ENCODE results near the gene SLC39A13.

The SLC39A13 gene

DNA sequence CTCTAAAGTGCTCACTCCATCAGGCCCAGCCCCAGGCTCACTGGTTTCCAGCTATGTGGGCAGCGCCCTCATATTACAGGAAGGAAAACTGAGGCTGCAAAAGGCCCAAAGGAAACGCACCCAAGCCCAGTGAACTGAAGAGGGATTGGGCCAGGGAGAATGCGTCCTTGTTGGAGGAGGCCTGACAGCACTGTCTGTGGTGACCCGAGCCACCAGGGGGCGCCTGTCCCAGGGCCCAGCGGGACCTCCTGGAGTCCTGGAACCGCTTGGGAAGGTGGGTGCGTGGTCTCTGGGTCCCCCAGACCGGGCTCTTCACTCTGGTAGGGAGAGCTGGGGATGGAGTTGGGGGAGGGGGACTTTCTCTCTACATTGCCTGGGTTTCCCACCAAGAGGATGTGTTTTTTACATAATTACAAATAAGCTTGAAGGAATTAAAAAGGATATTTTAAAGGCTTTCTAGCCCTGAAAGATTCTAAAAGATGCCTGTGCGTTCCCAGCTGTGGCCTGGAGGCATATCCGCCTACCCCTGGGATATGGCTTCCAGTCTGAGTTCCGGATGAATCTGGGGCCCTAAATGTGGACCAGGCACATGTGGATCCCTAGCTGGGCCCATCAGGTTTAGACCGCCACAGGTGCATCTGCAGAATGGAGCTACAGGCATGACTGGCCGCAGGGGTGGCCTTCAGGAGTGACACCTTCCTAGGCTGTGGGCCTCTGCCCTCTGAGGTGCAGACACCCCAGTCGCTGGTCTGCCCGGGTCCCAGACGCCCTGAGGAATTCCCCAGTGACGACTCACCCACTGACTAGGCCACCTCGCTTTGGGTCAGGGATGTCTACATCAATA lies 34.3 kb upstream of the SLC39A13 start:
- no peak for TF ChIP-seq POLR2AphosphoS5 (IDR thresholded peaks at IDR 0.05; ENCODE audit: low read depth, low read length)

GRCh38 chr11:47374720-47375019 lies 33.7 kb upstream of the SLC39A13 start:
- no peak for TF ChIP-seq POLR2AphosphoS5 (IDR thresholded peaks at IDR 0.05; ENCODE audit: low read depth, low read length)
- no peak for TF ChIP-seq SIN3A (IDR thresholded peaks at IDR 0.05; ENCODE audit: borderline replicate concordance, insufficient read depth, low read length)
- no peak for TF ChIP-seq TAF1 (IDR thresholded peaks at IDR 0.05; ENCODE audit: borderline replicate concordance, insufficient read depth, low read length)
- TF ChIP-seq REST (IDR thresholded peaks at IDR 0.05; ENCODE audit: insufficient read depth in 1 of 2, low read depth in 2 of 2, low read length in 2 of 2), result no peak
- TF ChIP-seq FOXP2 (optimal IDR thresholded peaks at IDR 0.05; ENCODE audit: borderline replicate concordance, extremely low read depth, extremely low read length, insufficient read depth), result no peak

DNA sequence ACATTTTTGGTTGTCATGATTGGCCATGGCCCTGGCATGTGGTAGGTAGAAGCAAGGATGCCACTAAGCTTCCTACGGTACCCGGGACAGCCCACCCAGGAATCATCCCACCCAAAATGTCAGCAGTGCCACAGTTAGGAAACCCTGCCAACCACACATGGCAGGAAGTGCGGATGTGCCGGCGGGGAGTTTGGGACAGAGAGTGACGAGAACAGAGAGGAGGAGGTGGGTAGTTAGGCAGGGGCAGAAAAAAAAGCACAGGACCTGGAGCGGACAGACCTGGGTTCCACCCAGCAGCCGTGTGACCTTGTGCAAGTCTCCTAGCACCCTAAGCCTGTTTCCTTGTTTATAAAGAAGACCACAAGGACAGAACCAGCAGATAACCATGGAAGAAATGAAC lies 33.4 kb upstream of the SLC39A13 start:
- TF ChIP-seq REST (IDR thresholded peaks at IDR 0.05; ENCODE audit: insufficient read depth in 1 of 2, low read depth in 2 of 2, low read length in 2 of 2) (no peak), POLR2AphosphoS5 (IDR thresholded peaks at IDR 0.05; ENCODE audit: low read depth, low read length) (no peak), FOXP2 (optimal IDR thresholded peaks at IDR 0.05; ENCODE audit: borderline replicate concordance, extremely low read depth, extremely low read length, insufficient read depth) (no peak), SIN3A (IDR thresholded peaks at IDR 0.05; ENCODE audit: borderline replicate concordance, insufficient read depth, low read length) (no peak), TAF1 (IDR thresholded peaks at IDR 0.05; ENCODE audit: borderline replicate concordance, insufficient read depth, low read length) (no peak)

DNA sequence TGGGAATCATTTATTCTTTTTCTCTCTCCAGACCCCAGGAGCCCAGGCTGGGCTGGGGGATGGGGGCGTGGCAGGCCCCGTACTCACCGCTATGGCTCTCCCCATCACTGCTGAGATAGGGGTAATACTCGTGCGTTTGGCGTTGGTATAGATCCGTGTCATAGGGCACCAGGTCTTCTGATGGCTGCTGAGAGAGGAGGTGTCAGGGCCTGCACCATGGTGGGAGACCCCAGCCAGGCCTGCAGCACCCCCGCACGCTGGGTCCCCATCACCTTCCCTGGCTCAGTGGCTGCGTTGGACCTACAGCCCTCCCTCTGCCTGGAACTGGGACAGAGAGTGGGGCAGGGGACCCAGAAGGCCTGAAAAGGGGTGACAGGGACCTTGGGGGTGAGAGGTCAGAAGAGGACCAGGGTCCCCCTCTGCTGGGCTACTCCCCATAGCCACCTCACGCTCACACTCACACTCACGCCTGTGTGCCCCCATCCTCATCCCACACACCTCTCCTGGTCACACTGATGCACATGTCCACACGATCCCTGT lies 32.8 kb upstream of the SLC39A13 start:
- TF ChIP-seq TAF1 (IDR thresholded peaks at IDR 0.05; ENCODE audit: borderline replicate concordance, insufficient read depth, low read length) (no peak), FOXP2 (optimal IDR thresholded peaks at IDR 0.05; ENCODE audit: borderline replicate concordance, extremely low read depth, extremely low read length, insufficient read depth) (no peak), REST (IDR thresholded peaks at IDR 0.05; ENCODE audit: insufficient read depth in 1 of 2, low read depth in 2 of 2, low read length in 2 of 2) (no peak), POLR2AphosphoS5 (IDR thresholded peaks at IDR 0.05; ENCODE audit: low read depth, low read length) (no peak), SIN3A (IDR thresholded peaks at IDR 0.05; ENCODE audit: borderline replicate concordance, insufficient read depth, low read length) (no peak)

GRCh38 chr11:47376107-47376524 lies 32.3 kb upstream of the SLC39A13 start:
- TF ChIP-seq POLR2AphosphoS5 (IDR thresholded peaks at IDR 0.05; ENCODE audit: low read depth, low read length) (no peak), SIN3A (IDR thresholded peaks at IDR 0.05; ENCODE audit: borderline replicate concordance, insufficient read depth, low read length) (no peak), REST (IDR thresholded peaks at IDR 0.05; ENCODE audit: insufficient read depth in 1 of 2, low read depth in 2 of 2, low read length in 2 of 2) (no peak), TAF1 (IDR thresholded peaks at IDR 0.05; ENCODE audit: borderline replicate concordance, insufficient read depth, low read length) (no peak), FOXP2 (optimal IDR thresholded peaks at IDR 0.05; ENCODE audit: borderline replicate concordance, extremely low read depth, extremely low read length, insufficient read depth) (no peak)

Data from PFSK-1 (cell line).